HepG2 (cell line): ENCODE measurements around the gene TMEM108. TPM values are rescaled to one million over a fixed set of nuclear protein-coding genes. Genes with fewer than 3 reads are reported as not detected.

Experiments
- ATAC-seq: fragments of 200-7000 bp; cut with Tn5 transposase; 3 replicates; pipeline ENCODE4 v1.9.1; 2020; ENCODE audit warnings: mild to moderate bottlenecking, moderate library complexity
- BruUV-seq: library from RNA; stranded (reverse); fragments of 400-500 nt; replicated peaks from 2 replicates; lab custom pipeline; 2021; lab: Mats Ljungman, UMichigan
- CTCF ChIA-PET: fragments of 300-600 bp; formaldehyde crosslinking; extraction: SDS; loops from one replicate; lab custom pipeline; 2021; ENCODE audit warnings: low total read pairs, inconsistent platforms, low intra/inter-chr PET ratio; lab: Yijun Ruan, JAX
- POLR2A ChIA-PET: fragments of 350-600 bp; sonication (Branson Sonifier 250); formaldehyde crosslinking; loops from one replicate; lab custom pipeline; 2020; ENCODE audit warnings: antibody characterized with exemption, inconsistent platforms; lab: Yijun Ruan, JAX
- DNase-seq: peaks from one replicate; pipeline ENCODE4 v3.0.0-alpha.2; 2015; ENCODE audit warnings: low spot score
- FAIRE-seq: peaks from 3 replicates; lab custom pipeline; 2011; peaks lifted over from hg19 to GRCh38; lab: Jason Lieb, UNC
- H2AFZ ChIP-seq: one replicate; pipeline ENCODE4 v1.6.1; 2011; ENCODE audit warnings: low read length, inconsistent platforms
- H3K27ac ChIP-seq: fragments of 300-600 bp; 3 replicates; pipeline ENCODE4 v1.8.0; 2011; ENCODE audit warnings: mixed run types, mild to moderate bottlenecking, mixed read lengths, low read length, inconsistent platforms; ENCODE audit not compliant: insufficient read depth; ENCODE audit errors: extremely low read length
- H3K27me3 ChIP-seq, 2 experiments: fragments of 200-600 bp in 1 of 2; 2 replicates in 1 of 2; 3 replicates in 1 of 2; pipeline versions ENCODE4 v1.6.0 to v1.8.0; 2011; ENCODE audit warnings: low read length in 2 of 2, mild to moderate bottlenecking in 2 of 2, moderate library complexity in 2 of 2, inconsistent platforms in 1 of 2; ENCODE audit not compliant: insufficient read depth in 2 of 2, control insufficient read depth in 1 of 2
- H3K36me3 ChIP-seq, 2 experiments: fragments of 200-600 bp in 1 of 2; replicated peaks in 1 of 2; 2 replicates in 1 of 2; 3 replicates in 1 of 2; pipeline versions ENCODE4 v1.5.1 to v1.8.0; 2011; ENCODE audit warnings: low read length in 2 of 2, inconsistent platforms in 1 of 2; ENCODE audit not compliant: insufficient read depth in 2 of 2, control insufficient read depth in 1 of 2
- H3K4me1 ChIP-seq: 2 replicates; pipeline ENCODE4 v1.5.1; 2012; ENCODE audit warnings: low read length, inconsistent platforms; ENCODE audit not compliant: insufficient read depth
- H3K4me2 ChIP-seq: 2 replicates; pipeline ENCODE4 v1.6.0; 2011; ENCODE audit warnings: low read depth, low read length, inconsistent platforms
- H3K4me3 ChIP-seq, 3 experiments: fragments of 200-600 bp in 1 of 3; sonication (generic), shearing (Covaris generic) in 1 of 3; replicated peaks in 1 of 3; 2 replicates each; pipeline ENCODE4 v1.5.1; 2011 to 2016; ENCODE audit warnings: low read length in 3 of 3, inconsistent platforms in 2 of 3, low read depth in 2 of 3, mild to moderate bottlenecking in 2 of 3, control low read depth in 1 of 3, mixed read lengths in 1 of 3; ENCODE audit not compliant: insufficient read depth in 1 of 3
- H3K79me2 ChIP-seq: one replicate; pipeline ENCODE4 v1.6.1; 2011; ENCODE audit warnings: low read length, inconsistent platforms; ENCODE audit not compliant: insufficient read depth
- H3K9ac ChIP-seq: 2 replicates; pipeline ENCODE4 v1.6.0; 2011; ENCODE audit warnings: mild to moderate bottlenecking, low read depth, low read length, inconsistent platforms; ENCODE audit not compliant: insufficient read depth
- H3K9me3 ChIP-seq: 2 replicates; pipeline ENCODE4 v1.5.1; 2012; ENCODE audit warnings: mild to moderate bottlenecking, low read length
- H4K20me1 ChIP-seq: 2 replicates; pipeline ENCODE4 v1.6.0; 2011; ENCODE audit warnings: inconsistent platforms, mild to moderate bottlenecking, low read length, moderate library complexity; ENCODE audit not compliant: insufficient read depth
- AGO2 ChIP-seq: fragments of 200-400 bp; formaldehyde crosslinking; optimal IDR thresholded peaks from 2 replicates; pipeline ENCODE3; 2017; ENCODE audit warnings: mild to moderate bottlenecking, low read depth, low read length, moderate library complexity
- BORCS8-MEF2B ChIP-seq: sonication (generic); formaldehyde crosslinking; IDR thresholded peaks from 2 replicates; pipeline ENCODE4 v1.8.0; 2022; ENCODE audit warnings: mild to moderate bottlenecking, missing genetic modification reagents
- HNRNPUL1 ChIP-seq: fragments of 200-400 bp; formaldehyde crosslinking; IDR thresholded peaks from 2 replicates; pipeline ENCODE4 v1.6.1; 2017; ENCODE audit warnings: low read depth, mild to moderate bottlenecking, low read length, moderate library complexity
- HOXA5 ChIP-seq: sonication (generic); formaldehyde crosslinking; IDR thresholded peaks from 2 replicates; pipeline ENCODE4 v1.4.0; 2020; ENCODE audit warnings: missing genetic modification reagents
- WGBS: methylation state at CpG from one replicate; pipeline ENCODE4 v1.1.6; 2017; ENCODE audit warnings: low lambda C conversion rate; 5-methylcytosine and 5-hydroxymethylcytosine counted together
- in situ Hi-C: cut with HindIII; loops from 2 replicates; pipeline ENCODE4 v1.10.0; 2017; ENCODE audit warnings: low pct_unique_long_range_greater_than_20kb; ENCODE audit not compliant: extremely low pct_ligation_motif_present
- intact Hi-C: fragments of 100-400 bp; cut with micrococcal nuclease; formaldehyde crosslinking; loops from one replicate; pipeline ENCODE4 v1.10.0; 2022; ENCODE audit not compliant: unreplicated experiment
- polyA plus RNA-seq, 8 experiments: library from polyadenylated mRNA; depleted of rRNA in 3 of 8; stranded (reverse) in 7 of 8; unstranded in 1 of 8; fragments of >200 nt; fragmentation: Illumina TruSeq in 4 of 8; extraction: Trizol in 4 of 8; gene quantifications; 2 replicates each; pipeline versions ENCODE4 v1.2.1 to v1.2.3, GENCODE V29; 2011 to 2016; ENCODE audit warnings: low read depth in 4 of 8, missing spikeins in 1 of 8, mixed read lengths in 1 of 8; ENCODE audit not compliant: insufficient read depth in 1 of 8
- total RNA-seq, 5 experiments: library from RNA; depleted of rRNA; stranded (reverse); fragments of >200 nt; fragmentation: Illumina TruSeq; extraction: Trizol; gene quantifications; 2 replicates each; pipeline ENCODE4 v1.2.3, GENCODE V29; 2016; ENCODE audit warnings: low read depth in 1 of 5
- TF ChIP-seq, protein P1 (sequence below): sonication (generic); formaldehyde crosslinking; IDR thresholded peaks from 2 replicates; pipeline ENCODE4 v1.4.0; 2020; ENCODE audit warnings: missing genetic modification reagents, borderline replicate concordance
- TF ChIP-seq, protein P2 (sequence below): sonication (generic); formaldehyde crosslinking; IDR thresholded peaks from 2 replicates; pipeline ENCODE4 v1.4.0; 2020; ENCODE audit warnings: missing genetic modification reagents

Gene TMEM108
- total and polyA plus RNA-seq, 2 of the 13 experiments (the other 11 are each of a cell fraction or from before 2014, with no cell fraction given): not detected

DNA sequence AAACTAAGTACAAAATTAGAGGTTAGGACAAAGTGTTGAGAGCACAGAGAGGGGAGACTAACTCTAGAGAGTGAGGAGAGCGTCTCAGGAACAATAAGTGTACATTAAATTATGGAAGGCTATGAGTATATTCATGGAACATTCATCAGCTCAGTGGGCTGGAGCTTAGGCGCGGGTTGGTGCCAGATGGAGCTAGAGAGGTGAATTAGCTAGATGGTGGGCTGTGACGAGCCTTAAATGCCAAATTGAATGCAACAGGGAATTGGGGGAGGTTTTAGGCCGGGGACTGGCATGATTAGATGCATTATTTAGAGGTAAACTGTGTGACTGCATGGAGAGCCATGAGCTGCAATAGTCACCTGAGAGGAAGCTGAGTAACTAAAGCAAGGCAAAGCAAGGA lies 97.1 kb downstream of the TMEM108 start:
- Histone ChIP-seq H3K79me2 (no peaks in the 10 kb centered on the region), H3K9me3 (no peaks in the 10 kb centered on the region), H3K27ac (no peak overlapping the region), H2AFZ (no peak overlapping the region), H3K27me3 (no peaks in the 10 kb centered on the region; a peak in 1 of 5 replicates), H3K36me3 (no peaks in the 10 kb centered on the region), H4K20me1 (no peaks in the 10 kb centered on the region), H3K4me3 (no peak overlapping the region), H3K4me2 (no peak overlapping the region), H3K4me1 (no peaks in the 10 kb centered on the region), H3K9ac (no peak overlapping the region)
- DNase-seq (no peak), FAIRE-seq (no peak), ATAC-seq (no peak)
- CTCF ChIA-PET: no interaction called here
- no peak for TF ChIP-seq AGO2
- TF ChIP-seq, protein P1, sequence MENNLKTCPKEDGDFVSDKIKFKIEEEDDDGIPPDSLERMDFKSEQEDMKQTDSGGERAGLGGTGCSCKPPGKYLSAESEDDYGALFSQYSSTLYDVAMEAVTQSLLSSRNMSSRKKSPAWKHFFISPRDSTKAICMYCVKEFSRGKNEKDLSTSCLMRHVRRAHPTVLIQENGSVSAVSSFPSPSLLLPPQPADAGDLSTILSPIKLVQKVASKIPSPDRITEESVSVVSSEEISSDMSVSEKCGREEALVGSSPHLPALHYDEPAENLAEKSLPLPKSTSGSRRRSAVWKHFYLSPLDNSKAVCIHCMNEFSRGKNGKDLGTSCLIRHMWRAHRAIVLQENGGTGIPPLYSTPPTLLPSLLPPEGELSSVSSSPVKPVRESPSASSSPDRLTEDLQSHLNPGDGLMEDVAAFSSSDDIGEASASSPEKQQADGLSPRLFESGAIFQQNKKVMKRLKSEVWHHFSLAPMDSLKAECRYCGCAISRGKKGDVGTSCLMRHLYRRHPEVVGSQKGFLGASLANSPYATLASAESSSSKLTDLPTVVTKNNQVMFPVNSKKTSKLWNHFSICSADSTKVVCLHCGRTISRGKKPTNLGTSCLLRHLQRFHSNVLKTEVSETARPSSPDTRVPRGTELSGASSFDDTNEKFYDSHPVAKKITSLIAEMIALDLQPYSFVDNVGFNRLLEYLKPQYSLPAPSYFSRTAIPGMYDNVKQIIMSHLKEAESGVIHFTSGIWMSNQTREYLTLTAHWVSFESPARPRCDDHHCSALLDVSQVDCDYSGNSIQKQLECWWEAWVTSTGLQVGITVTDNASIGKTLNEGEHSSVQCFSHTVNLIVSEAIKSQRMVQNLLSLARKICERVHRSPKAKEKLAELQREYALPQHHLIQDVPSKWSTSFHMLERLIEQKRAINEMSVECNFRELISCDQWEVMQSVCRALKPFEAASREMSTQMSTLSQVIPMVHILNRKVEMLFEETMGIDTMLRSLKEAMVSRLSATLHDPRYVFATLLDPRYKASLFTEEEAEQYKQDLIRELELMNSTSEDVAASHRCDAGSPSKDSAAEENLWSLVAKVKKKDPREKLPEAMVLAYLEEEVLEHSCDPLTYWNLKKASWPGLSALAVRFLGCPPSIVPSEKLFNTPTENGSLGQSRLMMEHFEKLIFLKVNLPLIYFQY (CRISPR knock-in tag): no peak
- TF ChIP-seq, protein P2, sequence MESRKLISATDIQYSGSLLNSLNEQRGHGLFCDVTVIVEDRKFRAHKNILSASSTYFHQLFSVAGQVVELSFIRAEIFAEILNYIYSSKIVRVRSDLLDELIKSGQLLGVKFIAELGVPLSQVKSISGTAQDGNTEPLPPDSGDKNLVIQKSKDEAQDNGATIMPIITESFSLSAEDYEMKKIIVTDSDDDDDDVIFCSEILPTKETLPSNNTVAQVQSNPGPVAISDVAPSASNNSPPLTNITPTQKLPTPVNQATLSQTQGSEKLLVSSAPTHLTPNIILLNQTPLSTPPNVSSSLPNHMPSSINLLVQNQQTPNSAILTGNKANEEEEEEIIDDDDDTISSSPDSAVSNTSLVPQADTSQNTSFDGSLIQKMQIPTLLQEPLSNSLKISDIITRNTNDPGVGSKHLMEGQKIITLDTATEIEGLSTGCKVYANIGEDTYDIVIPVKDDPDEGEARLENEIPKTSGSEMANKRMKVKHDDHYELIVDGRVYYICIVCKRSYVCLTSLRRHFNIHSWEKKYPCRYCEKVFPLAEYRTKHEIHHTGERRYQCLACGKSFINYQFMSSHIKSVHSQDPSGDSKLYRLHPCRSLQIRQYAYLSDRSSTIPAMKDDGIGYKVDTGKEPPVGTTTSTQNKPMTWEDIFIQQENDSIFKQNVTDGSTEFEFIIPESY (CRISPR knock-in tag): no peak
- no peak for TF ChIP-seq HOXA5 (CRISPR knock-in tag)
- TF ChIP-seq BORCS8-MEF2B: no peak
- TF ChIP-seq HNRNPUL1: no peak
- BruUV-seq: no TSS peak
- intact Hi-C loops: no loop called here
- WGBS: 4% methylated on average over 5 of the region's 5 CpGs
- in situ Hi-C loops: no loop called here
- POLR2A ChIA-PET: no interaction called here
